Keratinocyte (primary cell): ENCODE results near the gene PDZD7. TPM values are rescaled to one million over a fixed set of nuclear protein-coding genes. Genes with fewer than 3 reads are reported as not detected.

Experiments
- DNase-seq: peaks from one replicate; pipeline ENCODE4 v3.0.0-alpha.2; 2011; ENCODE audit warnings: low read depth, missing footprints, low spot score
- FAIRE-seq: peaks from 2 replicates; lab custom pipeline; 2011; peaks lifted over from hg19 to GRCh38; lab: Jason Lieb, UNC
- H2AFZ ChIP-seq: 2 replicates; pipeline ENCODE4 v1.6.0; 2012; ENCODE audit warnings: low read length, control low read depth, inconsistent platforms; ENCODE audit not compliant: control insufficient read depth
- H3K27ac ChIP-seq: 2 replicates; pipeline ENCODE4 v1.5.1; 2011; ENCODE audit warnings: low read length; ENCODE audit not compliant: control insufficient read depth, insufficient read depth
- H3K27me3 ChIP-seq: 3 replicates; pipeline ENCODE4 v1.6.0; 2011; ENCODE audit warnings: low read length; ENCODE audit not compliant: control insufficient read depth, insufficient read depth; ENCODE audit errors: extremely low read depth
- H3K36me3 ChIP-seq, 2 experiments: 2 replicates in 1 of 2; 3 replicates in 1 of 2; pipeline ENCODE4 v1.5.1; 2011; ENCODE audit warnings: low read length in 2 of 2, mild to moderate bottlenecking in 1 of 2; ENCODE audit not compliant: control insufficient read depth in 2 of 2, insufficient read depth in 2 of 2; ENCODE audit errors: extremely low read depth in 1 of 2
- H3K4me1 ChIP-seq: 3 replicates; pipeline ENCODE4 v1.5.1; 2011; ENCODE audit warnings: low read length; ENCODE audit not compliant: control insufficient read depth, insufficient read depth; ENCODE audit errors: extremely low read depth
- H3K4me2 ChIP-seq: 3 replicates; pipeline ENCODE4 v1.6.0; 2011; ENCODE audit warnings: low read depth, low read length; ENCODE audit not compliant: control insufficient read depth, insufficient read depth; ENCODE audit errors: extremely low read depth
- H3K4me3 ChIP-seq, 3 experiments: fragments of 200-600 bp in 1 of 3; sonication (generic) in 1 of 3; 2 replicates in 2 of 3; 3 replicates in 1 of 3; pipeline ENCODE4 v1.5.1; 2011 to 2016; ENCODE audit warnings: low read length in 3 of 3, mild to moderate bottlenecking in 3 of 3, control low read depth in 2 of 3, inconsistent platforms in 1 of 3, low read depth in 1 of 3, mixed read lengths in 1 of 3, mixed run types in 1 of 3, moderate library complexity in 1 of 3; ENCODE audit not compliant: control insufficient read depth in 2 of 3, insufficient read depth in 2 of 3; ENCODE audit errors: extremely low read depth in 1 of 3
- H3K79me2 ChIP-seq: 2 replicates; pipeline ENCODE4 v1.6.0; 2012; ENCODE audit warnings: low read length; ENCODE audit not compliant: control insufficient read depth, insufficient read depth
- H3K9ac ChIP-seq: 3 replicates; pipeline ENCODE4 v1.6.0; 2011; ENCODE audit warnings: low read length; ENCODE audit not compliant: control insufficient read depth, insufficient read depth; ENCODE audit errors: extremely low read depth
- H3K9me1 ChIP-seq: 3 replicates; pipeline ENCODE4 v1.6.0; 2011; ENCODE audit warnings: low read length; ENCODE audit not compliant: control insufficient read depth, insufficient read depth; ENCODE audit errors: extremely low read depth
- H3K9me3 ChIP-seq: 2 replicates; pipeline ENCODE4 v1.5.1; 2012; ENCODE audit warnings: low read depth, low read length; ENCODE audit not compliant: control insufficient read depth
- H4K20me1 ChIP-seq: 3 replicates; pipeline ENCODE4 v1.6.0; 2011; ENCODE audit warnings: low read length; ENCODE audit not compliant: control insufficient read depth, insufficient read depth; ENCODE audit errors: extremely low read depth
- CTCF ChIP-seq, 3 experiments: IDR thresholded peaks in 1 of 3; conservative IDR thresholded peaks in 1 of 3; optimal IDR thresholded peaks in 1 of 3; 2 replicates in 2 of 3; 3 replicates in 1 of 3; pipeline versions ENCODE3 to v1.5.1; 2011; ENCODE audit warnings: low read length in 3 of 3, mild to moderate bottlenecking in 3 of 3, moderate library complexity in 2 of 3, control low read depth in 1 of 3, inconsistent platforms in 1 of 3; ENCODE audit not compliant: insufficient read depth in 2 of 3; ENCODE audit errors: extremely low read depth in 1 of 3
- EZH2 ChIP-seq: IDR thresholded peaks from one replicate; pipeline ENCODE4 v1.6.1; 2012; ENCODE audit warnings: inconsistent platforms, mild to moderate bottlenecking, low read length, moderate library complexity
- dilution Hi-C: fragments of 300-500 bp; cut with MboI; formaldehyde crosslinking; loops from one replicate; pipeline ENCODE4 v1.7.0; 2020; ENCODE audit warnings: low sequenced_read_pairs; ENCODE audit not compliant: extremely low pct_ligation_motif_present
- polyA plus RNA-seq, 5 experiments: library from polyadenylated mRNA; depleted of rRNA in 3 of 5; stranded (reverse) in 3 of 5; stranded (forward) in 1 of 5; unstranded in 1 of 5; fragments of >200 nt; gene quantifications; 1 replicate in 1 of 5; 2 replicates in 3 of 5; 3 replicates in 1 of 5; pipeline versions ENCODE4 v1.2.1 to v1.2.3, GENCODE V29; 2011 to 2012; ENCODE audit warnings: missing spikeins in 2 of 5, low read depth in 1 of 5, low replicate concordance in 1 of 5

PDZD7 gene
- polyA plus RNA-seq, 1 donor (not counting 4 experiments of a cell fraction or from before 2014, with no cell fraction given) = 0.54 TPM

GRCh38 chr10:100970076-100970913 is 60.6 kb downstream of the PDZD7 start:
- H3K27me3 ChIP-seq = no peaks in the 10 kb centered on the region
- H3K9ac ChIP-seq = no peak overlapping the region
- H2AFZ ChIP-seq = no peak overlapping the region
- H3K9me1 ChIP-seq = peaks cover 2% of the 10 kb centered on the region
- TF ChIP-seq EZH2 (no peak), CTCF (optimal IDR thresholded peaks at IDR 0.05 in 1 of 3, IDR thresholded peaks at IDR 0.05 in 1 of 3, conservative IDR thresholded peaks at IDR 0.05 in 1 of 3; ENCODE audit: extremely low read depth in 1 of 3, insufficient read depth in 2 of 3, low read length in 3 of 3) (no peak)
- H3K4me1 ChIP-seq = no peaks in the 10 kb centered on the region
- H4K20me1 ChIP-seq = no peaks in the 10 kb centered on the region
- dilution Hi-C loops = no loop called here
- no peaks in the 10 kb centered on the region for H3K9me3 ChIP-seq
- FAIRE-seq (no peak), DNase-seq (no peak)
- H3K4me2 ChIP-seq = peak overlapping the region; percentile 59
- H3K36me3 ChIP-seq = no peaks in the 10 kb centered on the region
- no peak overlapping the region for H3K4me3 ChIP-seq
- no peaks in the 10 kb centered on the region for H3K79me2 ChIP-seq
- no peak overlapping the region for H3K27ac ChIP-seq

- DNase-seq (no peak), FAIRE-seq (no peak)
- peak within 1 kb of the TSS; percentile 80 for H2AFZ ChIP-seq
- H4K20me1 ChIP-seq = no peaks in the 10 kb centered on the region
- no peaks in the 10 kb centered on the region for H3K27me3 ChIP-seq
- H3K4me1 ChIP-seq = no peaks in the 10 kb centered on the region
- no peaks in the 10 kb centered on the region for H3K9me3 ChIP-seq
- H3K4me3 ChIP-seq = peak within 1 kb of the TSS; percentile 37 to 66 (median 56)
- H3K36me3 ChIP-seq = no peaks in the 10 kb centered on the region
- H3K9me1 ChIP-seq = peaks cover 2% of the 10 kb centered on the region
- peak; percentile 37 for TF ChIP-seq EZH2
- peak; percentile 59 to 85 (median 75) for TF ChIP-seq CTCF (optimal IDR thresholded peaks at IDR 0.05 in 1 of 3, IDR thresholded peaks at IDR 0.05 in 1 of 3, conservative IDR thresholded peaks at IDR 0.05 in 1 of 3; ENCODE audit: extremely low read depth in 1 of 3, insufficient read depth in 2 of 3, low read length in 3 of 3)
- H3K9ac ChIP-seq = peak within 1 kb of the TSS; percentile 25
- dilution Hi-C loops = no loop called here
- no peak within 1 kb of the TSS for H3K27ac ChIP-seq
- peak within 1 kb of the TSS; percentile 65 for H3K4me2 ChIP-seq
- no peaks in the 10 kb centered on the region for H3K79me2 ChIP-seq
These were observed 61.5 kb downstream of the PDZD7 start, which contains the start of gene SEMA4G for GRCh38 chr10:100969187-100970075. Gene SEMA4G, plus strand, starts transcription at chr10:100969504. Its CDS starts 3,409 bp downstream, at chr10:100972913.
